K562 (cell line): ENCODE data around the gene DPF1. TPM values are rescaled to one million over a fixed set of nuclear protein-coding genes. Genes with fewer than 3 reads are reported as not detected.

Experiments
- ATF1 ChIP-seq, 2 experiments: fragments of 450-650 bp in 1 of 2; IDR thresholded peaks; 2 replicates each; pipeline ENCODE4 v1.6.1; 2016; ENCODE audit warnings: missing compliant biosample characterization in 1 of 2, missing genetic modification characterization in 1 of 2
- CREBBP ChIP-seq: IDR thresholded peaks from one replicate; pipeline ENCODE4 v1.6.1; 2012; ENCODE audit warnings: low read depth, mild to moderate bottlenecking, control low read depth, inconsistent platforms, low read length
- E2F5 ChIP-seq: sonication (generic); formaldehyde crosslinking; IDR thresholded peaks from 2 replicates; pipeline ENCODE4 v1.8.0; 2022; ENCODE audit warnings: mild to moderate bottlenecking, missing genetic modification reagents
- EP400 ChIP-seq: fragments of 450-650 bp; IDR thresholded peaks from 2 replicates; pipeline ENCODE4 v1.6.1; 2017; ENCODE audit warnings: antibody characterized with exemption, mild to moderate bottlenecking, moderate library complexity
- FOXA1 ChIP-seq: fragments of 450-650 bp; IDR thresholded peaks from 2 replicates; pipeline ENCODE4 v1.6.1; 2016; ENCODE audit warnings: mild to moderate bottlenecking, borderline replicate concordance
- FOXM1 ChIP-seq, 2 experiments: fragments of 450-650 bp in 1 of 2; sonication (generic) in 1 of 2; formaldehyde crosslinking in 1 of 2; IDR thresholded peaks; 2 replicates each; pipeline versions ENCODE4 v1.6.1 to v1.9.0; 2017 to 2022; ENCODE audit warnings: low read depth in 2 of 2, mild to moderate bottlenecking in 2 of 2, missing genetic modification reagents in 1 of 2, moderate library complexity in 1 of 2
- HLTF ChIP-seq: fragments of 450-650 bp; IDR thresholded peaks from 2 replicates; pipeline ENCODE4 v1.6.1; 2016
- ILK ChIP-seq: fragments of 450-650 bp; IDR thresholded peaks from 2 replicates; pipeline ENCODE4 v1.6.1; 2016; ENCODE audit warnings: missing genetic modification characterization, low read depth, mild to moderate bottlenecking, missing compliant biosample characterization, moderate library complexity, borderline replicate concordance
- IRF9 ChIP-seq: fragments of 450-650 bp; IDR thresholded peaks from 2 replicates; pipeline ENCODE4 v1.6.1; 2016; ENCODE audit warnings: missing biosample characterization, missing genetic modification characterization
- MIER1 ChIP-seq: fragments of 450-650 bp; IDR thresholded peaks from 2 replicates; pipeline ENCODE4 v1.6.1; 2016; ENCODE audit warnings: antibody characterized with exemption, mild to moderate bottlenecking, low read depth
- MTA3 ChIP-seq: fragments of 450-650 bp; formaldehyde crosslinking; IDR thresholded peaks from 2 replicates; pipeline ENCODE4 v1.6.1; 2017; ENCODE audit warnings: mild to moderate bottlenecking, borderline replicate concordance
- NELFE ChIP-seq: IDR thresholded peaks from 2 replicates; pipeline ENCODE4 v1.6.1; 2011; ENCODE audit warnings: mild to moderate bottlenecking; ENCODE audit not compliant: insufficient read depth, insufficient read length
- PML ChIP-seq: IDR thresholded peaks from 2 replicates; pipeline ENCODE4 v1.6.1; 2012; ENCODE audit warnings: low read length, inconsistent platforms
- POLR2B ChIP-seq: fragments of 450-650 bp; IDR thresholded peaks from 2 replicates; pipeline ENCODE4 v1.6.1; 2018; ENCODE audit warnings: low read depth; ENCODE audit not compliant: partially characterized antibody
- PTRF ChIP-seq: fragments of 450-650 bp; IDR thresholded peaks from 2 replicates; pipeline ENCODE4 v1.6.1; 2016; ENCODE audit warnings: mild to moderate bottlenecking, missing genetic modification characterization, missing compliant biosample characterization
- SNAPC5 ChIP-seq: fragments of 250-450 bp; sonication (Bioruptor Pico); IDR thresholded peaks from 2 replicates; pipeline ENCODE4 v1.8.0; 2021; ENCODE audit warnings: moderate library complexity, mild to moderate bottlenecking, inconsistent platforms
- SNRNP70 ChIP-seq: fragments of 200-400 bp; formaldehyde crosslinking; optimal IDR thresholded peaks from 2 replicates; pipeline ENCODE3; 2017; ENCODE audit warnings: low read depth, low read length
- SRSF3 ChIP-seq: fragments of 200-400 bp; formaldehyde crosslinking; IDR thresholded peaks from 2 replicates; pipeline ENCODE4 v1.6.1; 2016; ENCODE audit warnings: mild to moderate bottlenecking, low read length, moderate library complexity; ENCODE audit not compliant: insufficient read depth
- TFE3 ChIP-seq: fragments of 450-650 bp; formaldehyde crosslinking; IDR thresholded peaks from 2 replicates; pipeline ENCODE4 v1.4.0; 2020; ENCODE audit warnings: mild to moderate bottlenecking, mixed read lengths
- ZFPM2 ChIP-seq: fragments of 250-450 bp; sonication (Bioruptor Pico); IDR thresholded peaks from 2 replicates; pipeline ENCODE4 v1.5.1; 2022; ENCODE audit warnings: mild to moderate bottlenecking
- ZNF232 ChIP-seq: sonication (generic); formaldehyde crosslinking; IDR thresholded peaks from 2 replicates; pipeline ENCODE4 v1.8.0; 2022; ENCODE audit warnings: mild to moderate bottlenecking, missing genetic modification reagents
- ZNF695 ChIP-seq: fragments of 450-650 bp; formaldehyde crosslinking; IDR thresholded peaks from 2 replicates; pipeline ENCODE4 v1.4.0; 2020; ENCODE audit warnings: mild to moderate bottlenecking, moderate library complexity
- ZNF696 ChIP-seq: fragments of 250-450 bp; sonication (Bioruptor Pico); conservative IDR thresholded peaks from 2 replicates; pipeline ENCODE4 v1.4.0; 2020; ENCODE audit warnings: mild to moderate bottlenecking, moderate library complexity
- ZNF778 ChIP-seq: fragments of 450-650 bp; formaldehyde crosslinking; IDR thresholded peaks from 2 replicates; pipeline ENCODE4 v1.4.0; 2020; ENCODE audit warnings: mild to moderate bottlenecking, moderate library complexity
- ZSCAN32 ChIP-seq: fragments of 450-650 bp; formaldehyde crosslinking; IDR thresholded peaks from 2 replicates; pipeline ENCODE4 v1.4.0; 2020; ENCODE audit warnings: mild to moderate bottlenecking, moderate library complexity
- polyA plus RNA-seq, 8 experiments: library from polyadenylated mRNA; depleted of rRNA in 4 of 8; stranded (reverse) in 5 of 8; unstranded in 3 of 8; fragments of >200 nt; fragmentation: Nextera tagmentation in 2 of 8; fragmentation: Illumina TruSeq in 1 of 8; extraction: Ambion mirVana in 2 of 8; extraction: Trizol in 1 of 8; gene quantifications; 2 replicates each; pipeline versions ENCODE4 v1.2.1 to v1.2.3, GENCODE V29; 2011 to 2014; ENCODE audit warnings: inconsistent platforms in 1 of 8, missing spikeins in 1 of 8
- total RNA-seq, 7 experiments: library from RNA; depleted of rRNA in 6 of 7; stranded (reverse); fragments of >200 nt in 6 of 7; fragmentation: Illumina TruSeq in 2 of 7; extraction: Trizol in 2 of 7; gene quantifications; 2 replicates each; pipeline versions ENCODE4 v1.2.1 to v1.2.3, GENCODE V29; 2011 to 2021; ENCODE audit warnings: low replicate concordance in 1 of 7

The DPF1 gene
- total and polyA plus RNA-seq, 9 of the 15 experiments (the other 6 are each of a cell fraction or from before 2014, with no cell fraction given), result 0.10 to 5.7 (median 3.1) TPM

GRCh38 chr19:38268539-38268938 lies 44.5 kb upstream of the DPF1 start (continued):
- TF ChIP-seq TFE3 (no peak), SNRNP70 (no peak), ZSCAN32 (no peak), SNAPC5 (CRISPR knock-in tag) (no peak), ZNF696 (CRISPR knock-in tag) (no peak), CREBBP (no peak), ZNF695 (CRISPR knock-in tag) (no peak), HLTF (no peak), IRF9 (no peak), SRSF3 (no peak), E2F5 (CRISPR knock-in tag) (no peak), PTRF (tag) (no peak), MIER1 (no peak), FOXM1 (IDR thresholded peaks at IDR 0.05; ENCODE audit: low read depth) (no peak), FOXM1 (CRISPR knock-in tag; IDR thresholded peaks at IDR 0.05; ENCODE audit: low read depth) (no peak), MTA3 (peak; percentile 22; the same call in 1 of the 2 replicates), EP400 (no peak), POLR2B (no peak), ILK (tag) (no peak), ATF1 (CRISPR knock-in tag; IDR thresholded peaks at IDR 0.05) (no peak), ATF1 (tag; IDR thresholded peaks at IDR 0.05) (0 out of 2 replicates have a peak, but pooled peaks have one; percentile 18), NELFE (no peak), PML (no peak), ZNF232 (CRISPR knock-in tag) (no peak), FOXA1 (no peak), ZFPM2 (CRISPR knock-in tag) (no peak), ZNF778 (CRISPR knock-in tag) (no peak)
